GM12891 (cell line): ENCODE measurements around the gene ATP11A.

Experiments used
- DNase-seq: peaks from one replicate; pipeline ENCODE4 v3.0.0; 2011; ENCODE audit warnings: low spot score; ENCODE audit not compliant: insufficient read length
- FAIRE-seq: peaks from 2 replicates; lab custom pipeline; 2011; peaks lifted over from hg19 to GRCh38; lab: Jason Lieb, UNC
- PAX5 ChIP-seq: IDR thresholded peaks from 2 replicates; pipeline ENCODE4 v1.6.1; 2011; ENCODE audit warnings: low read length, moderate library complexity, mild to moderate bottlenecking; ENCODE audit not compliant: insufficient read depth, severe bottlenecking
- POLR2A ChIP-seq: IDR thresholded peaks from 2 replicates; pipeline ENCODE4 v1.6.1; 2011; ENCODE audit warnings: low read depth, low read length, control low read depth
- POLR2AphosphoS5 ChIP-seq: IDR thresholded peaks from 2 replicates; pipeline ENCODE4 v1.6.1; 2011; ENCODE audit warnings: low read depth, low read length, control low read depth
- POU2F2 ChIP-seq: IDR thresholded peaks from 2 replicates; pipeline ENCODE4 v1.6.1; 2011; ENCODE audit warnings: low read depth, mild to moderate bottlenecking, control low read depth, low read length, moderate library complexity
- SPI1 ChIP-seq: IDR thresholded peaks from 2 replicates; pipeline ENCODE4 v1.6.1; 2011; ENCODE audit warnings: low read depth, low read length, control low read depth
- TAF1 ChIP-seq: IDR thresholded peaks from 2 replicates; pipeline ENCODE4 v1.6.1; 2011; ENCODE audit warnings: low read depth, low read length, control low read depth

The ATP11A gene

GRCh38 chr13:112894423-112894672 lies 204.5 kb downstream of the ATP11A start:
- no peak for TF ChIP-seq TAF1
- no peak for TF ChIP-seq PAX5
- TF ChIP-seq POU2F2, result no peak
- TF ChIP-seq POLR2AphosphoS5, result no peak
- no peak for TF ChIP-seq SPI1
- TF ChIP-seq POLR2A, result no peak
- DNase-seq, result no peak

GRCh38 chr13:112894673-112895481 lies 205.0 kb downstream of the ATP11A start:
- FAIRE-seq (no peak), DNase-seq (no peak)
- TF ChIP-seq PAX5 (no peak), SPI1 (no peak), POLR2AphosphoS5 (no peak), POLR2A (no peak), POU2F2 (no peak), TAF1 (no peak)

More at GRCh38 chr13:112894423-112894672, 204.5 kb downstream of the ATP11A start:
- no peak for FAIRE-seq

GRCh38 chr13:112895521-112896465 lies 206.0 kb downstream of the ATP11A start:
- FAIRE-seq (no peak), DNase-seq (no peak)
- TF ChIP-seq POU2F2 (no peak), TAF1 (no peak), PAX5 (no peak), POLR2AphosphoS5 (no peak), POLR2A (no peak), SPI1 (no peak)

GRCh38 chr13:112896736-112897602 lies 207.1 kb downstream of the ATP11A start:
- DNase-seq (no peak), FAIRE-seq (no peak)
- TF ChIP-seq POU2F2 (no peak), PAX5 (no peak), POLR2A (no peak), POLR2AphosphoS5 (no peak), SPI1 (no peak), TAF1 (no peak)

- TF ChIP-seq SPI1 (no peak), POU2F2 (no peak), POLR2A (no peak)
- FAIRE-seq (no peak), DNase-seq (no peak)
These were observed 207.7 kb downstream of the ATP11A start for GRCh38 chr13:112897603-112897955.

- FAIRE-seq, result no peak
- TF ChIP-seq PAX5, result no peak
- TF ChIP-seq POLR2A, result no peak
- no peak for TF ChIP-seq SPI1
- TF ChIP-seq POU2F2, result no peak
- TF ChIP-seq POLR2AphosphoS5, result no peak
- TF ChIP-seq TAF1, result no peak
- DNase-seq, result no peak
These were observed 208.2 kb downstream of the ATP11A start for GRCh38 chr13:112897956-112898620.

GRCh38 chr13:112898621-112899280 lies 208.9 kb downstream of the ATP11A start:
- FAIRE-seq, result no peak
- TF ChIP-seq POLR2A (no peak), TAF1 (no peak), POU2F2 (no peak), SPI1 (no peak), POLR2AphosphoS5 (no peak), PAX5 (no peak)
- DNase-seq, result no peak

GRCh38 chr13:112899281-112900225 lies 209.7 kb downstream of the ATP11A start:
- TF ChIP-seq POLR2A, result no peak
- no peak for TF ChIP-seq POLR2AphosphoS5
- no peak for TF ChIP-seq PAX5
- TF ChIP-seq TAF1, result no peak
- no peak for TF ChIP-seq POU2F2
- TF ChIP-seq SPI1, result no peak
- DNase-seq, result no peak
- FAIRE-seq, result no peak
